Measurements from ENCODE around the gene ZNF169.
"Not testable (repeated sequence)": the region's sequence is repeated elsewhere in the genome, so short reads cannot be mapped to it uniquely, and the experiment has no call there.

Gene ZNF169

GRCh38 chr9:94287877-94288513, 28.9 kb downstream of the ZNF169 start:
- DNase-seq, result no peak

GRCh38 chr9:94289691-94290090, 30.6 kb downstream of the ZNF169 start:
- DNase-seq, result no peak

DNA sequence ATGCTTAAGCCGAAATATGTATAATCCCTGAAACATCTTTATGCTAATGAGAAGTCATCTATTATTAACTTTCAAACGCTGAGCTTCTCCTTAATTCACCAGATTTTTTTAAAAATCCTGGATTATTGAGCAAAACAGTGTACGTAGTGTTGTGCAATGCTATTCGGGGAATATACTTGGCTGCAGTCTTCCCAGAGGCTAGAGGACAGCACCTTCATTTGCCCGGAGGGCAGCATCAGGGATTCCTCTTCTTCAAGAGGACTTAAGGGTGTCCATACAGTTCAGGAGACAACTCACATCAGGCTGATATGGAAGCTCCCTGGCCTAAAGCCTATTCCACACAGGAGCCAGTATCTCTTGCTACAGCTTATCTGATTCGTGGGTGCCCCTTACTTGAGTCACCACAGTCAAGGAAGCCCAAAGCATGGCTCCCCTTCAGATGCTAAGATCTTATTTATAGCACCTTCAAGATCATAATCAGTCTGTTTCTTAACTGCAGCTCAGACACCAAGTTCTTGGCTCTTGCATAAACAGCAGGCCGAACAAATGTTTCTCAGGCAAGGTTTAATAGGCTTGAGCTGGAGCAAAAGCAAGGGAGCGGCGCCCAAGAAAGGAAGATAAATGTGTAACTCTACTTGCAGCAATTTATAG, 40.0 kb downstream of the ZNF169 start:
- no peak for DNase-seq

DNA sequence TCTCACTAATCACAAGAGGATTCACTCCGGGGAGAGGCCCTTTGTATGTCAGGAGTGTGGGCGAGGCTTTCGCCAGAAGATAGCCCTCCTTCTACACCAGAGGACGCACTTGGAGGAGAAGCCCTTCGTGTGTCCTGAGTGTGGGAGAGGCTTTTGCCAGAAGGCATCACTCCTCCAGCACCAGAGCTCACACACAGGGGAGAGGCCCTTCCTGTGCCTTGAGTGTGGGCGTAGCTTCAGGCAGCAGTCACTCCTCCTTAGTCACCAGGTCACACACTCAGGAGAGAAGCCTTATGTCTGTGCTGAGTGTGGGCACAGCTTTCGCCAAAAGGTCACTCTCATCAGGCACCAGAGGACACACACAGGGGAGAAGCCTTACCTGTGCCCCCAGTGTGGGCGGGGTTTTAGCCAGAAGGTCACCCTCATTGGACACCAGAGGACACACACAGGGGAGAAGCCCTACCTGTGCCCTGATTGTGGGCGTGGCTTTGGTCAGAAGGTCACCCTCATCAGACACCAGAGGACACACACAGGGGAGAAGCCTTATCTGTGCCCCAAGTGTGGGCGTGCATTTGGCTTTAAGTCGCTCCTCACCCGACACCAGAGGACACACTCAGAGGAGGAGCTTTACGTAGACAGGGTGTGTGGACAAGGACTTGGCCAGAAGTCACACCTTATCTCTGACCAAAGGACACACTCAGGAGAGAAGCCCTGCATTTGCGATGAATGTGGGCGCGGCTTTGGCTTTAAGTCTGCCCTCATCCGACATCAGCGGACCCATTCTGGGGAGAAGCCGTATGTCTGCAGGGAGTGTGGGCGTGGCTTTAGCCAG, 41.6 kb downstream of the ZNF169 start:
- DNase-seq, result no peak

GRCh38 chr9:94301583-94301982, 42.5 kb downstream of the ZNF169 start:
- DNase-seq, result no peak

- DNase-seq, result no peak
These were observed 43.3 kb downstream of the ZNF169 start for GRCh38 chr9:94302426-94302825.

GRCh38 chr9:94303321-94303720, 44.2 kb downstream of the ZNF169 start:
- no peak for DNase-seq

DNA sequence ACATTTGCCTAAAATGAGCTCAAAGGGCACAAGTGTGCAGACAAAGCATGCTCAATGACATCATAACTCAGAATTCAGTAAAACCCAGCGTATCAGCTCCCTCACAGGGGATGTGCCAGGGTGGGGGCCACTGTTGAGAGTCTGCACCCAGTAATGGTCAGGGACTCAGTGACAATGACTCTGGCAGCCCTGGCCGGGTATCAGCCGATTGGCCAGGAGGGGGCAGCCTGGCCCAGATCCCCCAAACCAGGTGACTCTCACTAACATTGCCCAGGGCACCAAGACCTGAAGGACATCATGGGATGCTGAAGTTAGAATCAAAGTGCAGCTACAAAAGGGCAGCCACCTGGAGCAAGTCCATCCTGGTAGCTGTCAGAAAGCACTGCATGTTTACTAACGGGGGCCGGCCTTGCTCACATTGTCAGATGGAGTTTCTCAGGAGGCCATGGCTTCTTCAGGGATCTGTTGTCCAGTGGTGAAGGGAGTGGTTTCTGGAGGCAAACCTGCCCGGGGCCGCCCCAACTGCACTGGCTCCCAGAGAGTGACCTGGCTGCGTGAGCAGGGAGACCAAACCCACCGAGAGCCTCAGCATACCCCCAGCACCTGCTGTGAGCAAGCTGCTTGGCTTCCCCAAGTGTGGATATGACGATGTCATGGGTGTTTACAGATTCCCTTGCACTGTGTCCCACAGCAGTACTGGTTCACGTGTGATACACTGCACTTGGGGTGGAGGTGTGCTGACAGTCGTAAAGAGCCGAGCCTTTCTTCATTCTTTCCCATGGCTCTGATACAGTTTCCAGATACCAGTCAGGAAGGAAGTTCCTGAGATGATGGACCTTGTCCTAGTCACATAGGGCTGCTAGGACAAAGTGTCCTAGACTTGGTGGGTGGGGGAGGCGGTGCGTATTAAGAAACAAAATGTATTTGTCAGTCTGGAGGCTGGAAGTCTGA, 56.2 kb downstream of the ZNF169 start:
- not testable (repeated sequence) for DNase-seq

DNA sequence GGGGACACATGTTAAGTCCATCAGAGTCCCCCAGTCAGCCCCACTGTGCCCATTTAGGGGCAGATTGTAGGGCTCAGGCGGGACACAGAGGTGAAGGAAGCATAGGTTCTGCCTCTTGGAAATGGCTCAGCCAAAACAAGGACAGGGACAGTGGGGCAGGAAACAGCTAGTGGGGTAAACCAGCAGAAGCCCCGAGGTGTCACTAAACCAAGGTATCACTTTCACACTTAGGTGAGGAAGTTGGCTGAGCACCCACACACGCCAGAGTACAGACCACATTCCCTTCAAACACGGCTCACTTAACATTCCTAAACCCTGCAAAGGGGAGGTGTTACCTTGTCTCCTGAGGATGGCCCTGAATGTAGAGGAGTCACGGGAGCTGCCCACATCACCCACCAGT, 57.1 kb downstream of the ZNF169 start:
- DNase-seq, result not testable (repeated sequence)

- not testable (repeated sequence) for DNase-seq
These were observed 59.0 kb downstream of the ZNF169 start for GRCh38 chr9:94317949-94318657.

- DNase-seq, result not testable (repeated sequence)
These were observed 63.3 kb downstream of the ZNF169 start for GRCh38 chr9:94322342-94322940.

DNA sequence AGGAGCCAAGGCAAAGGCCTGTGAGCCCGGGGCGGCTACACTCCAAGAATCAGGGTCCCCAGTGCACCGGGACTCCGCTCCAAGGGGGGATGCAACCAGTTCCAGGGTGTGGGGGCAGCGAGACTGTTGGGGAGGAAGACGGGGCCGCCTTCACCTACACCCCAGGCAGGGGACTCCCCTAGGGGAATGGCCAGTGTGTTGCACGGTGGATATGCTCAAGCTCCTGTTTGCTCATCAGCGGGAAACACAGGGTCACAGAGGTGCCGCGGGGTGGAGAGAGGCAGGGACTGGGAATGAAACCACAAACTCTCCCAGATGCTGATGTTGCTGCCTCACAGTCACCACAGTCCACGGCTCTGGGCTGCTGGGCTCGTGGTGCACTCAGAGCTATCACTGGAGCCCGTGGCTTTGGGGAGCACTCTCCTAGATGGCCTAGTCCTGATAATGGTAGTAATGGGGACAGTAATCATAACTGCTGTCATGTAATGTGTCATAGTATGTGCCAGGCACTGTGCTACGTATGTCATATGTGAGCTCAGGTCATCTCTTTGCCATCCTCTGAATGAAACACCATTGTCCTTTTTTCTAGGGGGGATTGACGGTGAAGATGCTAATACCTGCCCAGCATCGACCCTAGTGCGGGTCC, 64.2 kb downstream of the ZNF169 start:
- not testable (repeated sequence) for DNase-seq

- not testable (repeated sequence) for DNase-seq
These were observed 66.5 kb downstream of the ZNF169 start for GRCh38 chr9:94325583-94325982.

DNA sequence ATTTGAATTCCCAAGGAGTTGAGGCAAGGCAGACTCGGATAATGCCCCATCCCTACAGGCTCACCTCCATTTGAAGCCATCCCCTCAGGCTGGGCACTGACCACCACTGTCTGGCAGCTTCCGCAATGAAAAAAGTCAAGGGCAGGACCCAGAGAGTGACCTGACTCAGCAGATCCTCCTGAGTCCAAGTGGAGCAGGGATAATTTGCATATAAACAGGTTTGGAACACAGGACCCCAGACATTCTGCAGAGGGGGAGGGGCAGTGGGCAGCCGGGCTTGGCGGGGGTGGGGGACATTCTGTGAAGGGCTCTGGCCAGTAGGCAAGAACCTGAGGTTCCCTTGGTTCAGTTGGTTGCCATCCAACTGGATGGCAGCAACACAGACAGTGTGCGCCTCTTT, 69.4 kb downstream of the ZNF169 start, which contains the start of gene NUTM2F:
TSS of gene NUTM2F (minus strand) at position 101 of the 400 bp plus-strand sequence. CDS start at position 80, 21 bp downstream.
- DNase-seq, result not testable (repeated sequence)

DNA sequence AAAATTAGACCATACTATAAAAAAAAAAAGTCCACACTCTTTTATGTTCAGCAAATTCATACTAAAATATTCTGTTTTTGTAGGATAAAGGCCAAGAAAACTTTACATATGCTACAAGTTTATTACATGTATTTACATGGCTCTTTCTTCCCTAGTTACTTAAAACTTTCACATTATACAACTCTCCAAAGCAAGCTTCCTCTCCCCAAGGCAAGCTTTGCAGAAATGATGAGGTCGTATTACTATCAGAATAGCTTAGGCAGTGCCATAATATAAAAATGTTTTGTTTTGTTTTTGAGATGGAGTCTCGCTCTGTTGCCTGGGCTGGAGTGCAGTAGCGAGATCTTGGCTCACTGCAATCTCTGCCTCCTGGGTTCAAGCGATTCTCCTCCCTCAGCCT, 77.3 kb downstream of the ZNF169 start:
- not testable (repeated sequence) for DNase-seq

DNA sequence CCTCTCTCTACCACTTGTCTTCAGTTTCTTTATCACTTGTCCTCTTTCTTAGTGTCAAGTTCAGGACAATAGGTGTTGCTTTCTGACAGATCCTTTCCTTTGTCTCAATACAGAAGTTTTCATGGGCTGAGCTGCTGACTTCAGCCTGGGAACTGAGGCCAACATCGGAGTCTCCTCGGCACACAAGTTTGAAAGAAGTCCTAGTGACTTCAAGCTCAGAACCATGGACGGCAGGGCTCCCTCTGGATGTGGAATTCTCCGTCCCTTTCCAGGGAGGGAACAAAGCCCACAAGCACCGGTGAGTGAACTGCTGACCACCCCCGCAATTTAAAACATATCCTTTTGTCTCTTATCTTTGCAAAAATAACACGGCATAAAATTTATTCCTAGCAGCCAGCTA, 79.6 kb downstream of the ZNF169 start:
- not testable (repeated sequence) for DNase-seq

GRCh38 chr9:94339657-94340056, 80.6 kb downstream of the ZNF169 start:
- DNase-seq, result not testable (repeated sequence)

GRCh38 chr9:94340750-94341149, 81.7 kb downstream of the ZNF169 start:
- not testable (repeated sequence) for DNase-seq

GRCh38 chr9:94341703-94342102, 82.6 kb downstream of the ZNF169 start:
- DNase-seq, result not testable (repeated sequence)

DNA sequence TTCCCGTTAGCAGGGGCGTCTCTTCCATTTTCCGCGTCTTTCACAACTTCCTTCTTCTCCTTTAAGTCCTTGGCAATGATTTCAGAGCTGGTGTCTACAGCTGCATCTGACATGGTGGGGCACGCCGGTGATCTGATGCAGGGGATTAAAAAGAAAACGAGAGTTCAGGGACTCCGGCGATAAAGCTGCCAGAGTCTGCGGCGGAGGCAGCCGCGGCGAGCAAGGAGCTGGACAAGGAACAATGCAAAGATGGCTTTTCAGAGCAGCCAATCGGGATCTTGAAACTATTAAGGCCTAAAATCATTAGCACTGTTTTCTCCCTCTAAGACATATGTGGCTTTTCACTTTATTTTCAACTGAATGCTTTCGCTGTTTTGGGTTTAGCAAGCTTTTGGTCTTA, 88.4 kb downstream of the ZNF169 start:
- not testable (repeated sequence) for DNase-seq

DNA sequence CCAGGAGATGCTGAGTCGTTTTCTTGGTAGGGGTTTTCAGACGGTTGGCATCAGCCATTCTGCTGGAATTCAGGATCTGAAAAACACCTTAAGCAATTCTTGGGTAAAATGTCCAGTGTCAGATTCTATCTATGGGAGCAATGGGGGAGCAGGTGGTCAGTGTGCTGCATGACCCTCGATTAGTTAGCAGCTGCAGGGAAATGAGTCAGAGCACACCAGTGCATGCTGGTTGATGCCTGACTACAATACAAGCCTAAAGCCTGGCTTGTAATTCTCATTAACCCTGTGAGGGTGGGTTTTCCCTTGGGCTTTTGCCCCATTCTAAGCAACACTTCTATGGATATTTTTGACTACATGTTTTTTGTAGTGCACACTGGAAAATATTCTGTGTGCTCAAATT, 89.7 kb downstream of the ZNF169 start:
- DNase-seq, result not testable (repeated sequence)
